AG20443 (cell line): ENCODE results near the gene CPTP.

ENCODE experiments used
- DNase-seq: peaks from one replicate; pipeline ENCODE4 v3.0.0; 2012; ENCODE audit warnings: low spot score, mixed read lengths

The CPTP gene

DNA sequence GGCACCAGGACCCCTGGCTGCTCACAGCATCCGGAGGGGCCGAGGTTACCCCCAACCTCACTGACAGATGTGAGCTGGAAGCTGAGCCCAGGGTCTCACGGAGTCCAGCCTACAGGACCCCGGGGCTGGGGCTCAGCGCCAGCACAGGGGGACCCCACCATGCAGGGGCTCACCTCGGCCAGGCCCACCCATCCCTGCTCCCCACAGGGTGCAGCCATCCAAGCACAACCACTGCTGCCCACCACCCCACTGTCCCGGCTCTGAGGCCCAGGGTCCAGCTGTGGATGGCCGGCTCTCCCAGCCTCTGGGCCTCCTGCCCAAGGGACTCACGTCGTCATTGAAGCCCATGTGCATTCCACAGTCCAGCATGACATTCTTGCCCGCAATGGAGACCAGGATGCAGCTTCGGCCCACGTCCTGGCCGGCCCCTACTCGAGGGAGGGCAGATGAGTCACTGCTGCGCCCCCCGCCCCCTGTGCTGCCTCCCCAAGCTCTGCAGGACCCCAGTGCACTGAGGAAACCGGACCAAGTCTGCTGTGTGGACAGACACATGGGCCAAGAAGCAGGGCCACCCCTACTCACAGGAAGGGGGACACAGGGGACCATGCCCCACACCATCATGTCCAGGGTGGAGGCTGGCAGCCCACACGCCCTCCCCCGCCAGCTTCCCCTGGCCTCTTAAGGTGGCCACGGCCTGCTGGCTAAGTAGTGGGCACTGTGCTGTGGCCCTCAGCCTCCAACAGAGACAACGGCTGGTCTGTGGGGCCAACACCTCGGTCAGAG lies 3.7 kb upstream of the CPTP start:
- no peak for DNase-seq

GRCh38 chr1:1321477-1321876 lies 3.1 kb upstream of the CPTP start:
- DNase-seq = no peak

DNA sequence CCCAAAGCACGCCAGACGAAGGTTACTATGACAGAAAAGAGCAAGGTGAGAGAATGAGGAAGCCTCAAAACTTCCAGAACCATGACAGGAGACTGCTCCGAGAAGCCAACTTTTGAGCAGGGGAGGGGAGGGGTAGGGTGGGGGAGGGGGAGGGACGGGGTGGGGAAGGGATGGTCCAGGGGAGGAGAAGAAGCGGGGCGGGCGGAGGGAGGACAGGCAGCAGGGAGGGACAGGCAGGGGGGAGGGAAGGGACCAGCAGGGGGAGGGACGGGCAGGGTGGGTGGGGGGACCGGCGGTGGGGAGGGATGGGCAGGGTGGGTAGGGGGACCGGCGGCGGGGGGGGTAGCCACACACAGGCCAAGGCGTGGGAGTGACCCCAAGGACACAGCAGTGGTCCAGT lies 2.2 kb upstream of the CPTP start:
- no peak for DNase-seq

GRCh38 chr1:1322952-1323351 lies 1.6 kb upstream of the CPTP start:
- no peak for DNase-seq

DNA sequence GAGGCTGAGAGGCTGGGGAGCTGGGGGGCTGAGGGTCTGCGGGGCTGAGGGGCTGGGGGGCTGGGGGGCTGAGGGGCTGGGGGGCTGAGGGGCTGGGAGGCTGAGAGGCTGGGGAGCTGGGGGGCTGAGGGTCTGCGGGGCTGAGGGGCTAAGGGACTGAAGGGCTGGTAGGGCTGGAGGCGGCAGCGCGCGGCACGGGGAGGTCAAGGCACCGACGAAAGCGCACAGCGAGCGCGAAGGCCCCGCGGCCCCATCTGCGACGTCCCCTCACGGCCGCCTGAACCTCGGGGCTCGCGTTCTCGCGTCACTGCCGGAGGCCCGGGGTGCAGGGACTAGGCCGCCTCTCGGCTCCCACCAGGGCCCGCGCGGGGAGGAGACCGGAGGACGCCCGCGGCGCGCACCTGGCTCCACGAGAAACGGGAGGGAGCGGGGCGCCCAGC lies 498 bp upstream of the CPTP start:
- DNase-seq = no peak

- no peak for DNase-seq
Observed at GRCh38 chr1:1325288-1326074, 879 bp downstream of the CPTP start.

- no peak for DNase-seq
Observed at GRCh38 chr1:1326075-1326605, 1.5 kb downstream of the CPTP start.

DNA sequence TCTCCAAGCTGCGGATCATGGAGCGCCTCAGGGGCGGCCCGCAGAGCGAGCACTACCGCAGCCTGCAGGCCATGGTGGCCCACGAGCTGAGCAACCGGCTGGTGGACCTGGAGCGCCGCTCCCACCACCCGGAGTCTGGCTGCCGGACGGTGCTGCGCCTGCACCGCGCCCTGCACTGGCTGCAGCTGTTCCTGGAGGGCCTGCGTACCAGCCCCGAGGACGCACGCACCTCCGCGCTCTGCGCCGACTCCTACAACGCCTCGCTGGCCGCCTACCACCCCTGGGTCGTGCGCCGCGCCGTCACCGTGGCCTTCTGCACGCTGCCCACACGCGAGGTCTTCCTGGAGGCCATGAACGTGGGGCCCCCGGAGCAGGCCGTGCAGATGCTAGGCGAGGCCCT lies 2.7 kb downstream of the CPTP start:
- no peak for DNase-seq

DNA sequence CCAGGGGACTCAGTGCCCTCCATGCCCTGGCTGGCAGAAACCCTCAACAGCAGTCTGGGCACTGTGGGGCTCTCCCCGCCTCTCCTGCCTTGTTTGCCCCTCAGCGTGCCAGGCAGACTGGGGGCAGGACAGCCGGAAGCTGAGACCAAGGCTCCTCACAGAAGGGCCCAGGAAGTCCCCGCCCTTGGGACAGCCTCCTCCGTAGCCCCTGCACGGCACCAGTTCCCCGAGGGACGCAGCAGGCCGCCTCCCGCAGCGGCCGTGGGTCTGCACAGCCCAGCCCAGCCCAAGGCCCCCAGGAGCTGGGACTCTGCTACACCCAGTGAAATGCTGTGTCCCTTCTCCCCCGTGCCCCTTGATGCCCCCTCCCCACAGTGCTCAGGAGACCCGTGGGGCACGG lies 3.7 kb downstream of the CPTP start:
- no peak for DNase-seq

- DNase-seq = no peak
Observed at GRCh38 chr1:1329304-1330210, 5.0 kb downstream of the CPTP start.

DNA sequence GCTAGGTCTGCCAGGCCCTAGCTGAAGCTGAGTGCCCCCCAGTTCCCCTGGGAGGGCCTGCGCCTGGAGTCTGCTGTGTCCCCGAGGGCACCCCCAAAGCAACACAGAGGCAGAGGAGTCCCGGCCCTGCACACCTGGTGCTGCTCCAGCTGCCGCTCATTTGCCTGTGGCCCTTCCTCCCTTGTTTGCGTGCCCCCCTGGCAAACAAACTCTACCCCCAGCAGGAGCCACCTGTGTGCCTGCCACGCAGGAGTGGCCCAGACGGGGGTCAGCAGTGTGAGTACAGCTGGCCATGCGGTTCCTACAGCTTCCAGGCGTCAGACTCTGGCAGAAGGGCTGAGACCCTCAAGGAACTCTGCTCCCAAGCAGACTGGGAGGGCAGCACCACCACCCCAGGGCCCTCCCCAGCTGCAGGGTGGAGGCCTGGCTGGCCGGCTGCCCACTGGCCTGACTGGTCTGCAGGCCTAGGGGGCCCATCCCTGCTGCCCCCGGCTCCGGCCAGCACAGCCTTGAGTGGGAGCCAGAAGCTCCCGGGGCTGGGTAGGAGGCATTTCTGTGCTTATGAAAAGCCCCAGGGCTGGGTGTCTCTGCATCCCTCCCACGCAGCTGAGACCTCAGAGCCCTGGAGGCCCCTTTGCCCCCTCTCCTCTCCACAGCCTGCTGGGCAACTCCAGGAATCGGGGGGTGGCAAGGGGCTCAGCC lies 5.9 kb downstream of the CPTP start:
- DNase-seq = peak; percentile 44

DNA sequence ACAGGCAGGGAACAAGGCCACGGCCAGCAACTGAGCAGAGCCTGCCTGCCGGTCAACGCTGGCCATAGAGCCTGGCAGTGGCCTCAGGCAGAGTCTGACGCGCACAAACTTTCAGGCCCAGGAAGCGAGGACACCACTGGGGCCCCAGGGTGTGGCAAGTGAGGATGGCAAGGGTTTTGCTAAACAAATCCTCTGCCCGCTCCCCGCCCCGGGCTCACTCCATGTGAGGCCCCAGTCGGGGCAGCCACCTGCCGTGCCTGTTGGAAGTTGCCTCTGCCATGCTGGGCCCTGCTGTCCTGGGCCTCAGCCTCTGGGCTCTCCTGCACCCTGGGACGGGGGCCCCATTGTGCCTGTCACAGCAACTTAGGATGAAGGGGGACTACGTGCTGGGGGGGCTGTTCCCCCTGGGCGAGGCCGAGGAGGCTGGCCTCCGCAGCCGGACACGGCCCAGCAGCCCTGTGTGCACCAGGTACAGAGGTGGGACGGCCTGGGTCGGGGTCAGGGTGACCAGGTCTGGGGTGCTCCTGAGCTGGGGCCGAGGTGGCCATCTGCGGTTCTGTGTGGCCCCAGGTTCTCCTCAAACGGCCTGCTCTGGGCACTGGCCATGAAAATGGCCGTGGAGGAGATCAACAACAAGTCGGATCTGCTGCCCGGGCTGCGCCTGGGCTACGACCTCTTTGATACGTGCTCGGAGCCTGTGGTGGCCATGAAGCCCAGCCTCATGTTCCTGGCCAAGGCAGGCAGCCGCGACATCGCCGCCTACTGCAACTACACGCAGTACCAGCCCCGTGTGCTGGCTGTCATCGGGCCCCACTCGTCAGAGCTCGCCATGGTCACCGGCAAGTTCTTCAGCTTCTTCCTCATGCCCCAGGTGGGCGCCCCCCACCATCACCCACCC lies 6.7 kb downstream of the CPTP start, which contains the start of gene TAS1R3:
TAS1R3 (plus strand) TSS at position 213 of the 898 bp plus-strand sequence; CDS start at position 279, 66 bp downstream.
- peak; percentile 53 for DNase-seq

DNA sequence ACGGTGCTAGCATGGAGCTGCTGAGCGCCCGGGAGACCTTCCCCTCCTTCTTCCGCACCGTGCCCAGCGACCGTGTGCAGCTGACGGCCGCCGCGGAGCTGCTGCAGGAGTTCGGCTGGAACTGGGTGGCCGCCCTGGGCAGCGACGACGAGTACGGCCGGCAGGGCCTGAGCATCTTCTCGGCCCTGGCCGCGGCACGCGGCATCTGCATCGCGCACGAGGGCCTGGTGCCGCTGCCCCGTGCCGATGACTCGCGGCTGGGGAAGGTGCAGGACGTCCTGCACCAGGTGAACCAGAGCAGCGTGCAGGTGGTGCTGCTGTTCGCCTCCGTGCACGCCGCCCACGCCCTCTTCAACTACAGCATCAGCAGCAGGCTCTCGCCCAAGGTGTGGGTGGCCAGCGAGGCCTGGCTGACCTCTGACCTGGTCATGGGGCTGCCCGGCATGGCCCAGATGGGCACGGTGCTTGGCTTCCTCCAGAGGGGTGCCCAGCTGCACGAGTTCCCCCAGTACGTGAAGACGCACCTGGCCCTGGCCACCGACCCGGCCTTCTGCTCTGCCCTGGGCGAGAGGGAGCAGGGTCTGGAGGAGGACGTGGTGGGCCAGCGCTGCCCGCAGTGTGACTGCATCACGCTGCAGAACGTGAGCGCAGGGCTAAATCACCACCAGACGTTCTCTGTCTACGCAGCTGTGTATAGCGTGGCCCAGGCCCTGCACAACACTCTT lies 7.6 kb downstream of the CPTP start:
- no peak for DNase-seq

DNA sequence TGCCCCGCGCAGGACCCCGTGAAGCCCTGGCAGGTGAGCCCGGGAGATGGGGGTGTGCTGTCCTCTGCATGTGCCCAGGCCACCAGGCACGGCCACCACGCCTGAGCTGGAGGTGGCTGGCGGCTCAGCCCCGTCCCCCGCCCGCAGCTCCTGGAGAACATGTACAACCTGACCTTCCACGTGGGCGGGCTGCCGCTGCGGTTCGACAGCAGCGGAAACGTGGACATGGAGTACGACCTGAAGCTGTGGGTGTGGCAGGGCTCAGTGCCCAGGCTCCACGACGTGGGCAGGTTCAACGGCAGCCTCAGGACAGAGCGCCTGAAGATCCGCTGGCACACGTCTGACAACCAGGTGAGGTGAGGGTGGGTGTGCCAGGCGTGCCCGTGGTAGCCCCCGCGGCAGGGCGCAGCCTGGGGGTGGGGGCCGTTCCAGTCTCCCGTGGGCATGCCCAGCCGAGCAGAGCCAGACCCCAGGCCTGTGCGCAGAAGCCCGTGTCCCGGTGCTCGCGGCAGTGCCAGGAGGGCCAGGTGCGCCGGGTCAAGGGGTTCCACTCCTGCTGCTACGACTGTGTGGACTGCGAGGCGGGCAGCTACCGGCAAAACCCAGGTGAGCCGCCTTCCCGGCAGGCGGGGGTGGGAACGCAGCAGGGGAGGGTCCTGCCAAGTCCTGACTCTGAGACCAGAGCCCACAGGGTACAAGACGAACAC lies 8.3 kb downstream of the CPTP start:
- no peak for DNase-seq

DNA sequence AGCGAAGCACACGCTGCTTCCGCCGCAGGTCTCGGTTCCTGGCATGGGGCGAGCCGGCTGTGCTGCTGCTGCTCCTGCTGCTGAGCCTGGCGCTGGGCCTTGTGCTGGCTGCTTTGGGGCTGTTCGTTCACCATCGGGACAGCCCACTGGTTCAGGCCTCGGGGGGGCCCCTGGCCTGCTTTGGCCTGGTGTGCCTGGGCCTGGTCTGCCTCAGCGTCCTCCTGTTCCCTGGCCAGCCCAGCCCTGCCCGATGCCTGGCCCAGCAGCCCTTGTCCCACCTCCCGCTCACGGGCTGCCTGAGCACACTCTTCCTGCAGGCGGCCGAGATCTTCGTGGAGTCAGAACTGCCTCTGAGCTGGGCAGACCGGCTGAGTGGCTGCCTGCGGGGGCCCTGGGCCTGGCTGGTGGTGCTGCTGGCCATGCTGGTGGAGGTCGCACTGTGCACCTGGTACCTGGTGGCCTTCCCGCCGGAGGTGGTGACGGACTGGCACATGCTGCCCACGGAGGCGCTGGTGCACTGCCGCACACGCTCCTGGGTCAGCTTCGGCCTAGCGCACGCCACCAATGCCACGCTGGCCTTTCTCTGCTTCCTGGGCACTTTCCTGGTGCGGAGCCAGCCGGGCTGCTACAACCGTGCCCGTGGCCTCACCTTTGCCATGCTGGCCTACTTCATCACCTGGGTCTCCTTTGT lies 9.1 kb downstream of the CPTP start:
- no peak for DNase-seq

DNA sequence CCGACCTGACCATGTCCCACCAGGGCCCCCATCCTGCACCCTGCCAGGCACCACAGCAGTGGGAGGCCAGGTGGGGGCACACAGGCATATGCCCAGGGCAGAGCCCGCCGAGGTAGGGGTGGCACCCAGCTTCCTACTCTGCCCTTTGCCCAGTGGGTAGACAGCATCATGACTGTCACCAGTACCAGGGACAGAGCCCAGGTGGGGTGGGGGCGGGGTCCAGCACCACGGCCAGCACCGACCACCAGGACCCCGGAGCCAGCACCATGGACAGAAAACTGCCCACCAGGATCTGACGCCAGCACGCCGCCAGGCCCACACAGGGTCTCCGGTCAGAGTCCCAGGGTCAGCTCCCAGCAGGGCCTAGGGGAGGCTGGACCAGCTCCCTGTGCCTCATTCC lies 10.2 kb downstream of the CPTP start:
- no peak for DNase-seq

DNA sequence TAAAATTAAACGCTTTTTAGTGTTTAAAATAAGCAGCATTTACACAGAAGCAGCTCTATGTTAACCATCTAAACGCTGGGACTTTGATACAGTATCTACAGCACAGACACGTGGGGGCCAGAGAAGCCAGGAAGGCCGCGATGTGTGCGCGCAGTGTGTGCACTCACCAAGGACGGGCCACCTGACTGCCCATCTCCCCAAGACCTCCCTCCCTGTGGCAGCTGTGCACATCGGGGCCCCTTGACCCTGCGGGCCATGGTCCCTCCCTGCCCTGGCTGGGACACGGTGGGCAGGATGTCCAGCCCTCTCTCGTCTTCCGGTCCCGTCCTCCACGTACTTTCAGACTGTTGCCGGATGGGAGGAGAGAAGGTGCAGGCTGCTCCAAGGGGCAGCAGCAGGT lies 10.7 kb downstream of the CPTP start:
- DNase-seq = no peak

DNA sequence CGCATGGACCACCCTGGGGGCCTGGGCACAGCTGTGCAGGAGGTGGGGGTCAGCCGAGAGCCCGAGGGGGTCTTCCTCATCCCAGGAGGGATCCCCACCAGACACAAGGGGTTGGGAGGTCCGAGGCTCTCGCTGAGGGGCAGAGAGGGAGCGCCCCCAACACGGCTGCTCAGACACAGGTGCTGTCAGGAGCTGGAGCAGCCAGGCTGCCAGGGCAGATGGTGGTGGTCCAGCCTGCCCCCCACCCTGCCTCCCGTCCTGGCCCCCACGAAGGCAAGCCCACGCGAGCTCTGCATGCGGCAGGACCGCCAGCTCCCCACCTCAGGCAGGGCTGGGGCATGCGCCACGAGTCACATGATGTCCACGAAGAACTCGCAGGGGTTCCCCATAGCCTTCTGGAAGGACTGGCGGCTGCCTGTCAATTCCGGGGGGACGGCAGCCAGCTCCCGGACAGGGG lies 11.2 kb downstream of the CPTP start:
- no peak for DNase-seq
